ENCODE data around the gene DHX15. TPM values are rescaled to one million over a fixed set of nuclear protein-coding genes. Genes with fewer than 3 reads are reported as not detected.

Gene DHX15
- total and polyA plus RNA-seq, 2 of the 8 experiments (the other 6 are each of a cell fraction or from before 2014, with no cell fraction given): 126 to 286 TPM

DNA sequence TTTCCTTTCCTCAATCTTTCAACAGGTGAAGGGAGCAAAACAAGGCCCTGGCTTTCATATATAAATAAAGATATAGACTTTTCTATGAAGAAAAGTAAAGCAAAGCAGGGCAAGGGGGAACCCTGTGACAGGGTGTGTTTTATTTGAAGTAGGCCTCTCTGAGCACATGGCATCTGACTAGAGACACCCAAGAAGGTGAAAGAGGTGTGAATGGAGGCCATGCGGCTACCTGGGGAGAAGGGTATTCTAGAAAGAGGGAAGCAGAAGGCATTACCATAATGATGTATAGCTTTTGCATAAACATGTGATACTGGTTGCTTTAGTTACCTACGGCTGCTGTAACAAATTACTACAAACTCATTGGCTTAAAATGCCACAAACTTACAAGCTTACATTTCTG lies 75.8 kb downstream of the DHX15 start:
- H4K8ac ChIP-seq (ENCODE audit: extremely low read depth, insufficient read depth, low read length): no peak overlapping the region
- H2AK5ac ChIP-seq (ENCODE audit: low read depth, low read length): peak overlapping the region; percentile 14; the same call in 1 of the 2 replicates
- no peak overlapping the region for H4K91ac ChIP-seq (replicated peaks; ENCODE audit: insufficient read length, low read length)
- H3K18ac ChIP-seq (ENCODE audit: extremely low read depth, low read length): no peak overlapping the region; the same call in 1 of the 2 replicates
- no peaks in the 10 kb centered on the region for H4K20me1 ChIP-seq (replicated peaks in 1 of 2; ENCODE audit: control insufficient read depth in 1 of 2, insufficient read depth in 2 of 2, low read length in 2 of 2)
- no peak overlapping the region for H3K9ac ChIP-seq (replicated peaks in 1 of 4; ENCODE audit: extremely low read depth in 1 of 4, low read depth in 3 of 4, low read length in 3 of 4)
- peak overlapping the region; percentile 20; the same call in 1 of the 2 replicates for H2BK15ac ChIP-seq (ENCODE audit: low read length)
- H3K27ac ChIP-seq (ENCODE audit: low read depth, low read length): no peak overlapping the region
- FAIRE-seq: no peak
- 93% methylated on average over 2 of the region's 2 CpGs; no CpG with 5 or more reads in 1 of the 2 experiments for WGBS, 2 experiments (ENCODE audit: extremely low coverage in 1 of 2, insufficient coverage in 1 of 2, insufficient read length in 1 of 2, insufficient replicate concordance in 2 of 2, low coverage in 1 of 2, low lambda C conversion rate in 2 of 2, missing lambda C conversion rate in 1 of 2)
- no peaks in the 10 kb centered on the region for H3K27me3 ChIP-seq (replicated peaks in 1 of 4; ENCODE audit: control insufficient read depth in 3 of 4, extremely low read depth in 1 of 4, insufficient read depth in 3 of 4, low read length in 3 of 4)
- H2BK12ac ChIP-seq (ENCODE audit: low read depth, low read length): peak overlapping the region; percentile 55; the same call in 1 of the 2 replicates
- H3K79me2 ChIP-seq (ENCODE audit: control insufficient read depth in 1 of 2, insufficient read depth in 2 of 2, low read length in 2 of 2): no peaks in the 10 kb centered on the region
- no peak for DNase-seq (ENCODE audit: low read depth in 1 of 2, low spot score in 2 of 2)
- ChIA-PET CTCF (ENCODE audit: partially characterized antibody) (interaction anchor here (0.7 to 2.7 kb wide), 3 partner anchors 20 to 39 kb away, joined by 3 to 11 read pairs (median 3); no protein-coding TSS in a partner anchor), POLR2A (ENCODE audit: partially characterized antibody) (interaction anchor here (0.9 to 10.1 kb wide), 7 partner anchors 11 to 30 kb away, joined by 3 to 73 read pairs (median 5); no protein-coding TSS in a partner anchor)
- no peaks in the 10 kb centered on the region for H3K79me1 ChIP-seq (ENCODE audit: low read depth, low read length)
- H2BK120ac ChIP-seq (replicated peaks; ENCODE audit: low read depth, low read length): no peak overlapping the region
- H2BK5ac ChIP-seq (ENCODE audit: low read depth, low read length): no peak overlapping the region; the same call in 1 of the 2 replicates
- H3K9me3 ChIP-seq (ENCODE audit: insufficient read depth in 2 of 2, low read depth in 1 of 2, low read length in 1 of 2): no peaks in the 10 kb centered on the region
- no peaks in the 10 kb centered on the region for H3K23me2 ChIP-seq (ENCODE audit: low read depth, low read length)
- no peak overlapping the region for H3K56ac ChIP-seq (replicated peaks; ENCODE audit: insufficient read length, low read depth, low read length)
- no peak for TF ChIP-seq BACH1 (IDR thresholded peaks at IDR 0.05; ENCODE audit: low read length)
- TF ChIP-seq NANOG (IDR thresholded peaks at IDR 0.05; ENCODE audit: insufficient read depth, low read depth, low read length, poor library complexity, severe bottlenecking): no peak
- TF ChIP-seq, protein P1, sequence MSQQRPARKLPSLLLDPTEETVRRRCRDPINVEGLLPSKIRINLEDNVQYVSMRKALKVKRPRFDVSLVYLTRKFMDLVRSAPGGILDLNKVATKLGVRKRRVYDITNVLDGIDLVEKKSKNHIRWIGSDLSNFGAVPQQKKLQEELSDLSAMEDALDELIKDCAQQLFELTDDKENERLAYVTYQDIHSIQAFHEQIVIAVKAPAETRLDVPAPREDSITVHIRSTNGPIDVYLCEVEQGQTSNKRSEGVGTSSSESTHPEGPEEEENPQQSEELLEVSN (IDR thresholded peaks at IDR 0.05): peak; percentile 62
- TF ChIP-seq, protein P2, sequence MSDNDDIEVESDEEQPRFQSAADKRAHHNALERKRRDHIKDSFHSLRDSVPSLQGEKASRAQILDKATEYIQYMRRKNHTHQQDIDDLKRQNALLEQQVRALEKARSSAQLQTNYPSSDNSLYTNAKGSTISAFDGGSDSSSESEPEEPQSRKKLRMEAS (IDR thresholded peaks at IDR 0.05): peak; percentile 70
- no peak overlapping the region for H3K4me3 ChIP-seq (ENCODE audit: extremely low read depth in 1 of 4, insufficient read depth in 2 of 4, low read depth in 3 of 4, low read length in 4 of 4)
- H3K4me1 ChIP-seq (replicated peaks in 1 of 4; ENCODE audit: control insufficient read depth in 3 of 4, insufficient read depth in 4 of 4, low read length in 3 of 4): peaks cover 15 to 27% (median 21%) of the 10 kb centered on the region in 4 experiments
- H2BK20ac ChIP-seq (ENCODE audit: low read length): peak overlapping the region; percentile 55; the same call in 1 of the 2 replicates
- H3K4ac ChIP-seq (replicated peaks; ENCODE audit: insufficient read length, low read depth, low read length): no peak overlapping the region
- no peak overlapping the region for H3K4me2 ChIP-seq (ENCODE audit: insufficient read depth in 1 of 2, low read depth in 2 of 2, low read length in 2 of 2)
- peaks cover 0 to 21% (median 0%) of the 10 kb centered on the region in 4 experiments; a peak in 3 of 8 replicates for H3K36me3 ChIP-seq (ENCODE audit: control insufficient read depth in 2 of 4, insufficient read depth in 4 of 4, low read length in 3 of 4)
- no peak overlapping the region for H3K23ac ChIP-seq (ENCODE audit: insufficient read length)
- H2AFZ ChIP-seq (ENCODE audit: low read length): no peak overlapping the region
- no peak overlapping the region for H3K14ac ChIP-seq (ENCODE audit: insufficient read length)
- H4K5ac ChIP-seq (ENCODE audit: insufficient read length, low read depth, low read length): no peak overlapping the region
